Stomach (tissue), 4 donors: Measurements from ENCODE around the gene RSRP1.

Experiments used
- POLR2A ChIP-seq, 4 donors: fragments of 450-650 bp; IDR thresholded peaks; one replicate each; pipeline ENCODE4 v1.6.1; 2016; ENCODE audit warnings: antibody characterized with exemption in 4 of 4, control low read depth in 2 of 4, mild to moderate bottlenecking in 1 of 4, moderate library complexity in 1 of 4
- TF ChIP-seq, protein P1 (sequence below), 7 experiments: fragments of 450-650 bp in 4 of 7; fragments of 200-600 bp in 3 of 7; sonication (generic) in 3 of 7; IDR thresholded peaks; one replicate each; pipeline ENCODE4 v1.5.1; 2016 to 2019; ENCODE audit warnings: antibody characterized with exemption in 7 of 7, control low read depth in 2 of 7, mild to moderate bottlenecking in 1 of 7

- TF ChIP-seq, protein P1, sequence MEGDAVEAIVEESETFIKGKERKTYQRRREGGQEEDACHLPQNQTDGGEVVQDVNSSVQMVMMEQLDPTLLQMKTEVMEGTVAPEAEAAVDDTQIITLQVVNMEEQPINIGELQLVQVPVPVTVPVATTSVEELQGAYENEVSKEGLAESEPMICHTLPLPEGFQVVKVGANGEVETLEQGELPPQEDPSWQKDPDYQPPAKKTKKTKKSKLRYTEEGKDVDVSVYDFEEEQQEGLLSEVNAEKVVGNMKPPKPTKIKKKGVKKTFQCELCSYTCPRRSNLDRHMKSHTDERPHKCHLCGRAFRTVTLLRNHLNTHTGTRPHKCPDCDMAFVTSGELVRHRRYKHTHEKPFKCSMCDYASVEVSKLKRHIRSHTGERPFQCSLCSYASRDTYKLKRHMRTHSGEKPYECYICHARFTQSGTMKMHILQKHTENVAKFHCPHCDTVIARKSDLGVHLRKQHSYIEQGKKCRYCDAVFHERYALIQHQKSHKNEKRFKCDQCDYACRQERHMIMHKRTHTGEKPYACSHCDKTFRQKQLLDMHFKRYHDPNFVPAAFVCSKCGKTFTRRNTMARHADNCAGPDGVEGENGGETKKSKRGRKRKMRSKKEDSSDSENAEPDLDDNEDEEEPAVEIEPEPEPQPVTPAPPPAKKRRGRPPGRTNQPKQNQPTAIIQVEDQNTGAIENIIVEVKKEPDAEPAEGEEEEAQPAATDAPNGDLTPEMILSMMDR (IDR thresholded peaks at IDR 0.05) = no peak
- TF ChIP-seq POLR2A (IDR thresholded peaks at IDR 0.05) = no peak
Measured at GRCh38 chr1:25243907-25244306, 3.3 kb downstream of the RSRP1 start.
